ENCODE measurements around the gene IL1R2.

Gene IL1R2

GRCh38 chr2:102044235-102044896, 52.6 kb downstream of the IL1R2 start:
- DNase-seq, result no peak

GRCh38 chr2:102044967-102045489, 53.3 kb downstream of the IL1R2 start:
- DNase-seq, result no peak

- DNase-seq, result no peak
Observed at GRCh38 chr2:102045697-102046096, 53.9 kb downstream of the IL1R2 start.

- DNase-seq, result no peak
Observed at GRCh38 chr2:102046135-102046986, 54.6 kb downstream of the IL1R2 start.

GRCh38 chr2:102048465-102048864, 56.7 kb downstream of the IL1R2 start:
- DNase-seq, result no peak

- peak; percentile 81 for DNase-seq
Observed at GRCh38 chr2:102049756-102050443, 58.1 kb downstream of the IL1R2 start.

- DNase-seq, result peak; percentile 94
Observed at GRCh38 chr2:102050854-102051391, 59.2 kb downstream of the IL1R2 start.

- DNase-seq, result peak; percentile 62
Observed at GRCh38 chr2:102051692-102052277, 60.0 kb downstream of the IL1R2 start.

- no peak for DNase-seq
Observed at GRCh38 chr2:102052365-102052764, 60.6 kb downstream of the IL1R2 start.

GRCh38 chr2:102053096-102053495, 61.3 kb downstream of the IL1R2 start:
- DNase-seq, result no peak

- DNase-seq, result no peak
Observed at GRCh38 chr2:102055346-102055990, 63.7 kb downstream of the IL1R2 start.

GRCh38 chr2:102056079-102056581, 64.4 kb downstream of the IL1R2 start:
- no peak for DNase-seq

- DNase-seq, result no peak
Observed at GRCh38 chr2:102057502-102058292, 65.9 kb downstream of the IL1R2 start.

GRCh38 chr2:102058293-102058833, 66.6 kb downstream of the IL1R2 start:
- no peak for DNase-seq

- DNase-seq, result no peak
Observed at GRCh38 chr2:102059151-102059550, 67.4 kb downstream of the IL1R2 start.

- no peak for DNase-seq
Observed at GRCh38 chr2:102060047-102060446, 68.3 kb downstream of the IL1R2 start.

- no peak for DNase-seq
Observed at GRCh38 chr2:102060792-102061191, 69.0 kb downstream of the IL1R2 start.

- no peak for DNase-seq
Observed at GRCh38 chr2:102061286-102061699, 69.5 kb downstream of the IL1R2 start.

GRCh38 chr2:102061962-102062795, 70.4 kb downstream of the IL1R2 start:
- DNase-seq, result peak; percentile 82

GRCh38 chr2:102062802-102063201, 71.0 kb downstream of the IL1R2 start:
- no peak for DNase-seq
